ENCODE measurements around the gene BATF2.

Gene BATF2

DNA sequence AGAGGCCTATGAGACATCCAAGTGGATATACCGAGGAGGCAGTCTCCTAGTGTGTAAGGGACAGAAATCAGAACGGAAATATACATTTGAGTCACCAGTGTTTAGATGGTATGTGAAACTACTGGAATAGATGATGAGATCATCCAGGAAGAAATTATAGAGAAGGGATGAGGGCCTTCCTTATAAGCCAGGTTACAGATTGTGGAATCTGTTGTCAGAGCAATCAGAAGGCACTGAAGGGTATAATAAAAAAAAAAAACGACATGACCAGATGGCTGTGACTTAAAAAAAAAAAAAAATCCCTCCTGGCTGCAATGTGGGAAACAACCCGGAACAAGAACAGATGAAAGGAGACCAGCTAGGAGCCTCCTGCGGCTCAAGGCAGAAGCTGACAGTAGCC is 27.6 kb downstream of the BATF2 start:
- DNase-seq (ENCODE audit: low spot score) = no peak

DNA sequence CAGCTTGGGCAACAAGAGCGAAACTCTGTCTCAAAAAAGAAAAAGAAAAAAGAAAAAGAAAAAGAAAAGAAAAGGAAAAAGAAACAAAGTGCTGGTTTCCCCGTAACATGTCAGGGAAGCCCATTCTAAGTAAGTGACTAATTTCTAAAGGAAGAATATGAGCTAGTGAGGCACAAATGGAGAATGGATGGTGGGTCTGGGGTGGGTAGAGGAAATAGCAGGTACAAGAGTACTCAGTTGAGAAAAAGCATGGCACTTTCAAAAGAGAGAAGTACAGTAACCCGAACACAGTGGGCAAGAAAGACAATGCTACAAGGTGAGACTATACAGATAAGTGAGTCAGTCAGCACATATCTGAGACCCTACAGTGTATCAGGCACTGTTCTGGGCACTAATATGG is 29.4 kb downstream of the BATF2 start:
- no peak for DNase-seq (ENCODE audit: low spot score)

DNA sequence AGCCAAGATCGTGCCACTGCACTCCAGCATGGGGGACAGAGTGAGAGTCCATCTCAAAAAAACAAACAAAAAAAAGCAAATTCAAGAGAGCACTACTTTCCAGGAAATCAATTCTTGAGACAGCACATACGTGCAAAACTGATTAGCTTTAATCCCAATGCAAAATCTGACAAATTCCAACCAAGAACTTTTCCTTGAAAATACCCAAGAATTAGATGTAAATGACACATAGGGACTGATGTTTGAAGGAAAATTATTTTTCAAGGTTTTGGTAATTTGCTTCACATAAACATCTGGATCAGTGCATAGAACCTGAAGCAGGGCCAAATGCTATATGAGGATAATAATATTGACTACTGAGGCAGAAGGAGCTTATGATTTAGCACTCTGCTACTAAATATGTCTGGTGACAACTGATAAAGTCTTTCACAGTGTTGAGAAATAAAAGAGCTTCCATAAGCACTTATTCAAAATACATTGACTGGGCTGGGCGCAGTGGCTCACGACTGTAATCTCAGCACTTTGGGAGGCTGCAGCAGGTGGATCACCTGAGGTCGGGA is 33.6 kb downstream of the BATF2 start:
- no peak for DNase-seq (ENCODE audit: low spot score)

DNA sequence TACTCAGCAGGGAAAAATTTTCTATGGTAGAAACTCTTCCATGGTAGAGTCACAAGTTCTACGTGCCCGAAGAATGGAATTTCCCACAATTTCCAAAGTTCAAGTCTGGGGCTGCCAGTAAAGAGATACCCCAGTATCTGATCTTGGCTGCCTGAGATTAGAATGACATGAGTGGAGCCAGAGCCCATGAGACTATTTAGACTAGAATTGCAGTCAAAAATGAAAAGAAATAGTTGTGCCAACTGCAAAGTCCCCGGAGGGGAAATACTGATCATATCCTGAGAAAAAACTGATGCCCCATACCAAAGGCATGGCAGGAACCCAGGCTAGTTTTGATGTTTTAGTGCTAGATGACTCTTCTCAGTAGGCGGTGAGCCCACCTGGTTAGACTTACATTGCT is 36.1 kb downstream of the BATF2 start:
- DNase-seq (ENCODE audit: low spot score) = no peak

DNA sequence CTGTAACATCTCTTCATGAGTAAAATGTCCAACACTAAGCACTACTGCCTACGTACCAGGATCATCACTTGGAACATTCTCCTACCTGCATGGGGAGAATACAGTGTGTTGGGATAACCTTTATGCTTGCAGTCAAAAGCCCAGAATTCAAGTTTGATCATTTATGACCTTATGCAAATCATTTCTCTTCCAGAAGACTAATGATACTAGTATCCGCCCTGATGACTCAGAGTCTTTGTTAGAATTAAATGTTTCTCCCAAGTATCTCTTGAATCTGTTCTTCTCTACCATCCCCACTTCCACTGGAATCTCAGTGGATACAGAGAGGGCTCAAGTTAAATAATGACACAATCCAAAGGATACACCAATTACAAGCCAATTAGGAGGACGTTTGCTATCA is 37.3 kb downstream of the BATF2 start:
- no peak for DNase-seq (ENCODE audit: low spot score)

DNA sequence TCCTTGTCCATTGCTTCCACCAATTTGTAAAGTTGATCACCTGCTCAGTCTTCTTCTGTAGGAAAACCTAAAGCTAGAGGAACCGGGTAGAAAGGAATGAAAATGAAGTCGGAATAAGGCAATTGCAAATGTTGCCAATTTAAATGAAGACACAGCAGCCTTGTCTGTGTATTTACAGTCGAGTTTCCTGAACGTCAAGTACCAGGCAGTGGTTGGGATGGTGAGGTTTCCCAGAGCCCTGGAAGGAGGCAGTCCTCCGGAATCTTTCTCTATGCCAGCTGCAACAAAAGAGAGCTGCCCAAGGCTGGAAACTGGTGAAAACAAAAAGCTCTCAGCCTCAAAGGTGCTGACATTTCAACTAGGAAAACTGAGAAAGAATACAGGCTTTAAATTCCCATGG is 42.6 kb downstream of the BATF2 start:
- no peak for DNase-seq (ENCODE audit: low spot score)

DNA sequence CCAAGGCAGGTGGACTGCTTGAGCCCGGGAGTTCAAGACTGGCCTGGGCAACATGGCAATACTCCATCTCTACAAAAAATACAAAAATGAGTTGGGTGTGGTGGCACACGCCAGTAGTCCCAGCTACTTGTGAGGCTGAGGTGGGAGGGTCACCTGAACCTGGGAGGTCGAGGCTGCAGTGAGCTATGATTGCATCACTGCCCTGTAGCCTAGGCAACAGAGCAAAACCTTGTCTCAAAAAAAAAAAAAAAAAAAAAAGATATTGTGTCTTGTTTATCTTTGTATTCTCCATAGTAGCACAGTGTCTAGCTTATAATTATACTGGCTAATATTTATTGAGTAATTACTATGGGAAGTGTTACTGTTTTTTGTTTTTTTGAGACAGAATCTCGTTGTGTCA is 45.2 kb downstream of the BATF2 start:
- no peak for DNase-seq (ENCODE audit: low spot score)

DNA sequence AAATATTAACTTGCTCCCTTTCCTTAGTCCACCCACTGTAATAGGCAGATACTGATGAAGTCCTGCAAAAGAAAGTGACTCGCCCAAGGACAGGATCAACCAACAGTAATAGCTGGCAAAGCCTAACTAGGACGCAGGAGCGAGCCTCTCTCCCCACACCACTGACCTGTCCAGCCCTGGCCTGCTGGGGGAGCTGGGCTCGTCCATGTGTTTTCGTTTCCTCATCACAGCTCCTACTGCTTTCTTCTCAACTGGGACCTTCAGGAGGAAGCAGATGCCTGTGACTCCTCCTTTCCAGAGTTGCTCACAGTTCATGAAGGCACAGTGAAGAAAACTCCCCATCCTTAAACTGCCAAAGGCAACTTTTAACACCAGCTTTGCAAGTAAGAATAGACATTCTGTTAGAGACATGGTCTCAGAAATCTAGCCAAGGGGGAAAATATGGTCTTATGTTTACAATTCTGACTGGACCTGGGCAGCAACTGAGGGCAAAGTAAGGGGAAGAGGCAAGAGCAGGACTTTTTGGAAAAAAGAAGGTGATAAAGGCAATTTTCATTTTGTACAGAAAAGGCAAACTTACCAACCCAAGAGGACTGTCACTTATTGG is 49.5 kb downstream of the BATF2 start:
- no peak for DNase-seq (ENCODE audit: low spot score)
